ENCODE results near the gene SUN2. TPM values are rescaled to one million over a fixed set of nuclear protein-coding genes. Genes with fewer than 3 reads are reported as not detected.
"Not testable (repeated sequence)": the region's sequence is repeated elsewhere in the genome, so short reads cannot be mapped to it uniquely, and the experiment has no call there.

The SUN2 gene, protein sequence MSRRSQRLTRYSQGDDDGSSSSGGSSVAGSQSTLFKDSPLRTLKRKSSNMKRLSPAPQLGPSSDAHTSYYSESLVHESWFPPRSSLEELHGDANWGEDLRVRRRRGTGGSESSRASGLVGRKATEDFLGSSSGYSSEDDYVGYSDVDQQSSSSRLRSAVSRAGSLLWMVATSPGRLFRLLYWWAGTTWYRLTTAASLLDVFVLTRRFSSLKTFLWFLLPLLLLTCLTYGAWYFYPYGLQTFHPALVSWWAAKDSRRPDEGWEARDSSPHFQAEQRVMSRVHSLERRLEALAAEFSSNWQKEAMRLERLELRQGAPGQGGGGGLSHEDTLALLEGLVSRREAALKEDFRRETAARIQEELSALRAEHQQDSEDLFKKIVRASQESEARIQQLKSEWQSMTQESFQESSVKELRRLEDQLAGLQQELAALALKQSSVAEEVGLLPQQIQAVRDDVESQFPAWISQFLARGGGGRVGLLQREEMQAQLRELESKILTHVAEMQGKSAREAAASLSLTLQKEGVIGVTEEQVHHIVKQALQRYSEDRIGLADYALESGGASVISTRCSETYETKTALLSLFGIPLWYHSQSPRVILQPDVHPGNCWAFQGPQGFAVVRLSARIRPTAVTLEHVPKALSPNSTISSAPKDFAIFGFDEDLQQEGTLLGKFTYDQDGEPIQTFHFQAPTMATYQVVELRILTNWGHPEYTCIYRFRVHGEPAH
- total RNA-seq: 305 and 322 TPM in 2 replicates
- total RNA-seq (2013): 215 TPM
- 224 and 229 TPM in 2 replicates for polyA plus RNA-seq
- polyA minus RNA-seq: 627 and 632 TPM in 2 replicates

DNA sequence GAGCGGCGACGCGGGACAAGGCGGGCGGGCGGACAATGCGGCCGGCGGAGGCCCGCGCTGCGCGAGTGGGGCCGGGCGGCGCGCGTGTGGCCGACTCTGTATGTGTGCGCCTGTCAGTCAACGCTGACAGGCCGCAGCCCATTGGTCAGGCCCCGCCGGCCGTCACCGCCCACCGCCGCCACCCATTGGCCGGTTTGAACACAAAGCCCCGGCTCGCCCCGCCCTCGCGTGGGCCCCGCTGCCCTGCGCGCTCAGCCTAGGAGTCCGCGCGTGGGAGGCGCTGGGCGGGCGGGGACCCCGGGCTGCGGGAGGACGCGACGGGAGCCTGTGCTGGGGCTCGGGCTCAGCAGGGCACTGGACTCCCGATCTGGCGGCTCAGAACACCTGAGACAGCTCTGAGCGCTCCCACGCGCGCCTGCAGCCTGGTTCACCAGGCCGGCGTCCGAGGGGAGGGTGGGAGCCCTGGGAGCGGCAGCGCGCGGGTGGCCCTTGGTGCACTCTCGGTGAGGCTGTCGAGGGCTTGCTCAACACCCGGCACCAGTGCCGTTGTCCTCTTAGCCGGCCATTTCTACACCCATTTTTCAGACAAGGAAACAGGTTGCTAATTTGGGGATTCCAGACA is at the start of gene SUN2:
SUN2 (minus strand) TSS at position 88 of the 622 bp plus-strand sequence. CDS start 3,370 bp downstream, outside the sequence.
- DNase-seq (peak; percentile 94), ATAC-seq (ENCODE audit: low read depth) (peak; percentile 74)
- Mint-ChIP-seq H3K27me3 (no peaks in the 10 kb centered on the region), H3K4me1 (peaks cover 65% of the 10 kb centered on the region), H3K27ac (peak within 1 kb of the TSS; percentile 99), H3K4me3 (peak within 1 kb of the TSS; percentile 100), H3K9me3 (ENCODE audit: insufficient read depth) (no peaks in the 10 kb centered on the region)
- Histone ChIP-seq H3K4me2 (replicated peaks; ENCODE audit: low read depth, low read length, poor library complexity, severe bottlenecking) (peak within 1 kb of the TSS; percentile 96), H3K9me3 (ENCODE audit: control extremely low read depth in 1 of 3, control insufficient read depth in 2 of 3, insufficient read depth in 1 of 3, low read length in 2 of 3) (peaks cover 0 to 8% (median 0%) of the 10 kb centered on the region in 3 donors), H3K36me3 (replicated peaks in 1 of 2; ENCODE audit: control extremely low read depth in 1 of 2, control insufficient read depth in 1 of 2, extremely low read depth in 1 of 2, insufficient read depth in 2 of 2, low read length in 1 of 2) (peaks cover 0 to 23% of the 10 kb centered on the region in 2 experiments), H3K79me2 (ENCODE audit: control insufficient read depth, insufficient read depth, low read length) (peaks cover 40% of the 10 kb centered on the region), H3K9ac (ENCODE audit: low read length) (peak within 1 kb of the TSS; percentile 91), H3K27ac (ENCODE audit: low read length in 2 of 2) (peak within 1 kb of the TSS; percentile 71 to 81), H2AFZ (ENCODE audit: insufficient read depth, low read depth, low read length, poor library complexity, severe bottlenecking) (peak within 1 kb of the TSS; percentile 53), H3K27me3 (replicated peaks in 1 of 4; ENCODE audit: control extremely low read depth in 1 of 4, control insufficient read depth in 3 of 4, insufficient read depth in 4 of 4, low read length in 3 of 4) (no peaks in the 10 kb centered on the region), H3K4me3 (ENCODE audit: control extremely low read depth in 1 of 5, extremely low read depth in 1 of 5, insufficient read depth in 1 of 5, low read depth in 2 of 5, low read length in 4 of 5) (peak within 1 kb of the TSS; percentile 59 to 97 (median 82)), H4K20me1 (ENCODE audit: control insufficient read depth, insufficient read depth, low read length, poor library complexity, severe bottlenecking) (peaks cover 6% of the 10 kb centered on the region), H3K4me1 (ENCODE audit: control insufficient read depth in 2 of 2, insufficient read depth in 2 of 2, low read length in 2 of 2) (peaks cover 63 to 82% of the 10 kb centered on the region in 2 donors)
- intact Hi-C loops (cut with micrococcal nuclease): loop anchor here (1.0 to 10.0 kb wide), 7 partner anchors 38 to 1289 kb away; partner anchors contain the start of genes CBX6, DNAL4, GTPBP1 and NPTXR
- TF ChIP-seq, protein P1, sequence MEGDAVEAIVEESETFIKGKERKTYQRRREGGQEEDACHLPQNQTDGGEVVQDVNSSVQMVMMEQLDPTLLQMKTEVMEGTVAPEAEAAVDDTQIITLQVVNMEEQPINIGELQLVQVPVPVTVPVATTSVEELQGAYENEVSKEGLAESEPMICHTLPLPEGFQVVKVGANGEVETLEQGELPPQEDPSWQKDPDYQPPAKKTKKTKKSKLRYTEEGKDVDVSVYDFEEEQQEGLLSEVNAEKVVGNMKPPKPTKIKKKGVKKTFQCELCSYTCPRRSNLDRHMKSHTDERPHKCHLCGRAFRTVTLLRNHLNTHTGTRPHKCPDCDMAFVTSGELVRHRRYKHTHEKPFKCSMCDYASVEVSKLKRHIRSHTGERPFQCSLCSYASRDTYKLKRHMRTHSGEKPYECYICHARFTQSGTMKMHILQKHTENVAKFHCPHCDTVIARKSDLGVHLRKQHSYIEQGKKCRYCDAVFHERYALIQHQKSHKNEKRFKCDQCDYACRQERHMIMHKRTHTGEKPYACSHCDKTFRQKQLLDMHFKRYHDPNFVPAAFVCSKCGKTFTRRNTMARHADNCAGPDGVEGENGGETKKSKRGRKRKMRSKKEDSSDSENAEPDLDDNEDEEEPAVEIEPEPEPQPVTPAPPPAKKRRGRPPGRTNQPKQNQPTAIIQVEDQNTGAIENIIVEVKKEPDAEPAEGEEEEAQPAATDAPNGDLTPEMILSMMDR (IDR thresholded peaks at IDR 0.05): no peak
- TF ChIP-seq EZH2 (IDR thresholded peaks at IDR 0.05; ENCODE audit: borderline replicate concordance, insufficient read depth, low read depth, low read length, poor library complexity, severe bottlenecking): no peak
- WGBS (ENCODE audit: insufficient coverage): under 1% methylated on average over 68 of the region's 68 CpGs
- ChIA-PET POLR2A (interaction anchor here (0.6 to 1.6 kb wide), 3 partner anchors 11 to 17 kb away, joined by 4 to 6 read pairs (median 6); no protein-coding TSS in a partner anchor), CTCF (interaction anchor here (0.8 to 1.9 kb wide), 3 partner anchors 10 to 74 kb away, joined by 3 to 8 read pairs (median 6); partner anchors contain the start of gene TOMM22)

DNA sequence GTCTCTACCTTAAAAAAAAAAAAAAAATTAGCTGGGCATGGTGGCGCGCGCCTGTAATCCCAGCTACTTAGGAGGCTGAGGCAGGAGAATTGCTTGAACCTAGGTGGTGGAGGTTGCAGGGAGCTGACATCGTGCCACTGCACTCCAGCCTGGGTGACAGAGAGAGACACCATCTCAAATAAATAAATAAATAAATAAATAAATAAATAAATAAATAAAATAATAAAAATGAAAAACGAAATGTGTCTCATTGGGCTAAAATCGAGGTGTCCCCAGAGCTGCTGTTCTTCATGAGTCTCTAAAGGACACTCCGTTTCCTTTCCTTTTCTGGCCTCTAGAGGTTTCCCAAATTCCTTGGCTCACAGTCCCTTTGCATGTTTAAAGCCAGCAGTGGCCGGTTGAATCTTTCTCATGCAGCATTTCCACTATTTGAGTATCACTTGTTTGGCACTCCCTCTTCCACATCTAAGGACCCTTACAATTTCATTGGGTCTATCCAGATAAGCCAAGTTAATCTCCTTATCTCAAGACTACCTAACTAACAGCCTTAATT is 49.3 kb upstream of the SUN2 start:
- H3K79me2 ChIP-seq (ENCODE audit: control insufficient read depth, insufficient read depth, low read length); H3K9me3 Mint-ChIP-seq (ENCODE audit: insufficient read depth); DNase-seq; H3K9me3 ChIP-seq (ENCODE audit: control extremely low read depth in 1 of 3, control insufficient read depth in 2 of 3, insufficient read depth in 1 of 3, low read length in 2 of 3); H3K9ac ChIP-seq (ENCODE audit: low read length); ATAC-seq (ENCODE audit: low read depth); H3K4me1 ChIP-seq (ENCODE audit: control insufficient read depth in 2 of 2, insufficient read depth in 2 of 2, low read length in 2 of 2); intact Hi-C loops (cut with micrococcal nuclease); H3K27ac ChIP-seq (ENCODE audit: low read length in 2 of 2); H3K4me3 Mint-ChIP-seq; H2AFZ ChIP-seq (ENCODE audit: insufficient read depth, low read depth, low read length, poor library complexity, severe bottlenecking); H4K20me1 ChIP-seq (ENCODE audit: control insufficient read depth, insufficient read depth, low read length, poor library complexity, severe bottlenecking); H3K4me1 Mint-ChIP-seq; POLR2A ChIA-PET; H3K4me2 ChIP-seq (replicated peaks; ENCODE audit: low read depth, low read length, poor library complexity, severe bottlenecking); H3K4me3 ChIP-seq (ENCODE audit: control extremely low read depth in 1 of 5, extremely low read depth in 1 of 5, insufficient read depth in 1 of 5, low read depth in 2 of 5, low read length in 4 of 5); H3K27ac Mint-ChIP-seq; H3K36me3 ChIP-seq (replicated peaks in 1 of 2; ENCODE audit: control extremely low read depth in 1 of 2, control insufficient read depth in 1 of 2, extremely low read depth in 1 of 2, insufficient read depth in 2 of 2, low read length in 1 of 2): not testable (repeated sequence)
- H3K27me3 Mint-ChIP-seq: peaks cover 34% of the 10 kb centered on the region
- H3K27me3 ChIP-seq (replicated peaks in 1 of 4; ENCODE audit: control extremely low read depth in 1 of 4, control insufficient read depth in 3 of 4, insufficient read depth in 4 of 4, low read length in 3 of 4): peaks cover 0 to 30% (median 3%) of the 10 kb centered on the region in 4 experiments
- CTCF ChIA-PET: interaction anchor here (1.5 kb wide), 1 partner anchor 39 kb away, joined by 3 read pairs; no protein-coding TSS in a partner anchor
- 70% methylated on average over 4 of the region's 8 CpGs for WGBS (ENCODE audit: insufficient coverage)

Data from B cell (primary cell).